Anterior cingulate cortex (tissue), 58 donors: ENCODE data around the gene DHX30.
"Not testable (repeated sequence)": the region's sequence is repeated elsewhere in the genome, so short reads cannot be mapped to it uniquely, and the experiment has no call there.

Experiments used
- DNase-seq, 58 donors: peaks; one replicate each; lab custom pipeline; 2025; lab: John Stamatoyannopoulos, UW

Gene DHX30

DNA sequence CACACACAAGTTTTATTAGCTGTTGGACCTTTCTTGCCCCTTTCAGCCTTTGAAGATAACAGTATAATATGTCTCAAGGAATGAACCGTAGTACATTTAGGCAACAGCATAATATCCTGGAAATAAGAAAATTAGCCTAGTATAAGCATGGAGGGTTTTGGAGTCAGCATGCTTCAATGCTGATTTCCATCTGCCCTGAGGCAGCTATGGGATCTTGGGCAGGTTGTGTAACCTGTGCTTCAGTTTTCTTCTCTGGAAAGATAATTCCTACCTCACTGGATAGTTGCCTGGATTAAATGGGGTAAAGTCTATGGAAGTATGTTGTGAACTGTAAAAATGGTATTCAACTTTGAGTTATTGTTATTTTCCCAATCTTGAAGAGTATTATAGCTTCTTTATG lies 1.6 kb downstream of the DHX30 start:
- DNase-seq, result no peak

DNA sequence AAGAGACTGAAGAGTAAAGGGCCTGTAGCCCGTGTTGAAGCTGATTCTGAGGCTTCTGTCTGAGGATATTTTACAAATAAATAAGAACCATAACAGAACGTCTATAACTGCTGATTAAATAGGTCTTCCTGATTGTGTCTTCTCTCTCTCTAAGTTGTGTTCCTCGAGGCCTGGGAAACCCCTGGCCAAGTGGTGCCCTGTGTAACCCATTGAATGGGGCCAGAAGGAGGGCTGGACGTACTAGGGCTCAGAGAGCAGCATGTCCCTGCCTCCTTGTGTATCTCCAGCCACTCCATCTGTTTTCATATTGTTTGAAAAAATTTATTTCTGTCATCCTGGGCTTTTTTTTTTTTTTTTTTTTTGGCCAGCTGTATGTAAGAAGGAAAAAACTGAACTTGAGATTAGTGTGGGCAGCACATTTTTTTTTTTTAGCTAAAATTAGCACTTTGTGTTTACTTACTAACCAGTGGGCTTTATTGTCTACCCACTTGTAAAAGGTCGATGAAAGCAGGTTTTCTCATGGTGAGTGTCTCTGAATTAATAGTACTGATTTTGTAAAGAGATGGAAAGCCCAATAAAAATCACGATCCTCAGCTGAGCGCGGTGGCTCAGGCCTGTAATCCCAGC lies 10.7 kb downstream of the DHX30 start:
- peak in 1 of 58 donors; percentile 5 for DNase-seq

DNA sequence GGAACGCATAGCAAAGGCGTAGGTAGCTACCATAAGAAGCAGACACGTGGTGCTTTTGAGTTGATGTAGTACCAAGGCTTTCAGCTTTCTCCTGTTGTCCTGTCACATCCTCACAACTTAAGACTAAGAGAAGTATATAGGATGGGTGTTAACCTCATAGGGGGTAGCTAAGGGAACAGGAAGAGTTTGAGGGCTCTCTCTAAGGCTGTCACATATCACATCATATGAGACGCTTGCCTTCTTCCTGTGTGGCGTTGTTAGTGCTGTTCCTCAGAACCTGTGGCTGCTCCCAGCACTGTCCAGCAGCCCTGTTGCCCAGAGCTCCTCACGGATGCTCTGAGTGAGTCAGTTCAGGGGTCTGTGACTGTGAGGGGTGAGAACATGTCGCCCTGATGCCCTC lies 14.7 kb downstream of the DHX30 start:
- DNase-seq, result no peak

DNA sequence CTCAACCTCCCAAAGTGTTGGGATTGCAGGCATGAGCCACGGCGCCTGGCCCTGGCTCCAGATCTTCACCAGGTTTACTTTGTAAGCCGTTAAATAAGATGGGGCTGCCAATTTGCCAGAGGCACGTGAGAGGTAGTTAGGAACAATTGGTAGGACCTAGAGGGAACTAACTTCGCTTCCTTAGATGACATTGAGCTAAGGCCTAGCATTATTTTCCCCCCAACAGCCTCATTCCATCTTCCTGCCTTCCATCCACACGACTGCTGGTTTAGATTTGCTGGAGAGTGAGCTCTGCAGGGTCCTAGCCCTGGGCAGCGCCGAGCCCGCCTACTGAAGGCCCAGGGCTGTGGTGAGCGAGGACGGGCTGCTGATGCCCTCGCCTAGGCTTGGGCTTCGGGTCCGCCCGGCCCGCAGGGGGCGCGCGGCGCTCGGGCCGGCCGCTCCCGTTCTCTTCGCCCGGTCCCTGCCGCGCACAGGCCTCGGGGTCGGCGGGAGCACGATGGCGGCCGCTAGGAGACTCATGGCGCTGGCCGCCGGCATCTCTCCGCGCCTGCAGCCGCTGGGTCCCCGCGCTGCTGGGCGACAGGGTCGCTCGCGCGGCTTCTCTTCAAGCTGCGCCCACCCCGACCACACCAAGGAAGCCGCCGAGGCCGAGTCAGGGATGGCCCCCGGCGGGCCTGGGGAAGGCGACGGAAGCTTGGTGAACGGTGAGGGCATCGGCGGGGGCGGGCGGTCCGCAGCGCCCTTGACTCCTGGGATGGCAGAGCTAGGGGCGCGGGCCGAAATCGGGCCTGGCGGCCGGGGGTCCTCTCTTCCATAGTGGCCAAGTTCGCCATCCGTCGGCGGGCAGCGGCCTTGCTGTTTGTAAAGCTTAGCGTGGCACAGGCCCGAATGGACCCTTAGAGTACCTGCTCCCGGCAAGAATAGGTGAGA lies 21.9 kb downstream of the DHX30 start:
- DNase-seq, result peak in 56 of 58 donors; percentile 10 to 83 (median 63)

DNA sequence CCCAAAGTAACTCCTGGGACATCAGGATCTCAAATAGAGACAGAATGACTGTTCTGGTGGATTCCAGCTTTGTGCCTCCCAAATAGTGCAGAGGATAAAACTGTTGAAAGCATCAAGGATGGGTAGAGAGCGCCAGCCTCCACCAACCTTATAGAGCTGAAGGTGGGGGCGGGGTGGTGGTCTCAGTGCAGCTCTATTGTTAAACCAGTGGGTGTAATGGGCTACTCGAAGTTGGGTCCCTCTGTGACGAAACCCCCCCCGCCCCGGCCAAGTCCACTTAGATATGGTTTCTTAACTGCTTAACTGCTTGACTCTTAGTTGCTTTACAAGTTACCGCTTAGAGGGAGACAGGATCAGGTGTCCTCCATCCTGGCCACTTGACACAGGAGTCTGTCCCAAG lies 22.7 kb downstream of the DHX30 start:
- no peak for DNase-seq

DNA sequence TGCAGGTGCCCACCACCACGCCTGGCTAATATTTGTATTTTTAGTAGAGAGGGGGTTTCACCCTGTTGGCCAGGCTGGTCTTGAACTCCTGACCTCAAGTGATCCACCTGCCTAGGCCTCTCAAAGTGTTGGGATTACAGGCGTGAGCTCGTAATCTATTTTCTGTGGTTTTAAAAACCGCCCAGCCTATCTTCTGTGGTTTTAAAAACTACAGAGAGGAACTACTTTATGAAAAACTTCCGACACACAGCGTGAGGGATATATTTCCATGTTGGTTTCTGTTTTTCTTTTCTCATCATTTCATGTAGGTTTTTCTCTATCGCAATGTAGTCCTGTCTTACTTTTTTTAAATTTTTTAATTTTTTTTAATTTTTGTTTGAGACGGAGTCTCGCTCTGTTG lies 26.5 kb downstream of the DHX30 start:
- DNase-seq, result not testable (repeated sequence)

DNA sequence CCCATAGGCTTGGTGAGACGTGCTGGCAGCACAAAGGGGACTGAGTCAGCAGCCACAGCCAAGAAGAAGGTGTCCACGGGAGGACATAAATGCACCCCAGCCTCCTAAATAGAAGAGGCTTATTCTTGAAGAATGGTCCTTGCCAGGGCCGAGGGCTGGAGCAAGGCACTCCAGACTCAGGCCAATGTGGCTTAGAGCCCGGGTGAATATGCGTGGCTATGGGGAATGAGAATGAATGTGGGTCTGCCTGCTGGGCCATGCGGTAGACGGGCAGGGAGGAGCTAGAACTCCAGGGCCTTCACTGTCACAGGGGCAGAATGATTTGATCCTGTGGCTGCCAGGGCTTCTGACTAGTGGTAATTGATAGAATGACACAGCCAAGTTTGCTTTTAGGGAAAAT lies 34.0 kb downstream of the DHX30 start:
- peak in 36 of 58 donors; percentile 10 to 84 (median 39) for DNase-seq

DNA sequence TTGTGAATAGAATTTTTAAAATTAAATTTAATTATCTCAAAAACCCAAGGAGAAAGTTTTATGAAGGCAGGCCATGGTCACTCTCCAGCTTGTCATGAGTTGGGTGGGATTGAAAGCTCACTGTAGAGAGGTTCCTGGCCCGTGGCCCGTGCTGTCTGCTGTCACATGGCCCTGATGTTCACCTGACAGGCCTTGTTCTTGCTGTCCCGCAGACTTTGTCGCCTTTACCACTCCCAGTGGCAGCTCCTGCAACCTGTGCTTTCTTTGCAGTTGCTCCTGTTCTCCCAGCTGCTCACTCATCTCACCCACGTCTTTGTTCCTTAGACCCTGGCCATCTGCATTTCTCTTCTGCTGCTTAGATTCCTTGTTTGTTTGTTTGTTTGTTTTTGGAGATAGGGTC lies 35.6 kb downstream of the DHX30 start:
- DNase-seq, result no peak

DNA sequence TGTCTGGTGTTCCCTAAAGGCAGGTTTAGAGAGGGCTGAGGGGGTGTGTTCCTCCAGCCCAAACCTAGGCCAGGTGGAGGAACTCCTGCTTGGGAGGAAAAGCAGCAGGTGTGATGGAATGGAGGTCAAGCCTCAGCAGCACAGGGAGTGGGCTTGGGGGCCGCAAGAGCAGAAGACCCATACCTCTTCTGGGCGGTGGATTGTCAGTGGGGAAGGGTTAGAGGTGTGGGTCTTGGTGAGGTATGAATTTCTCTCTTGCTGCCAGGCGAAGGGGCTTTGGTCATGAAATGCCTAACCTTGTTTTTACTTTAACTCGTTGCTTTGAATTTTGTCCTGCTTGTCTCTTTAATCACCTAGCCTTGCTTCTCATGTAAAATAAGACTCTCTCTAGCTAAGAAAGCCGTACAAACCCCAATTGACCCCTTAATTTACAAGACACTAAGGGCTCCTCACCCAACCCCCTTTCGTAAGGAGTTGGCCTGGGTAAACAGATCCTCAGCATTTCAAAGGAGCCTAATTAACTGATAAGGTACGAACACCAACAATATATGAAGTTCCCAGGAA lies 38.9 kb downstream of the DHX30 start:
- DNase-seq, result no peak

DNA sequence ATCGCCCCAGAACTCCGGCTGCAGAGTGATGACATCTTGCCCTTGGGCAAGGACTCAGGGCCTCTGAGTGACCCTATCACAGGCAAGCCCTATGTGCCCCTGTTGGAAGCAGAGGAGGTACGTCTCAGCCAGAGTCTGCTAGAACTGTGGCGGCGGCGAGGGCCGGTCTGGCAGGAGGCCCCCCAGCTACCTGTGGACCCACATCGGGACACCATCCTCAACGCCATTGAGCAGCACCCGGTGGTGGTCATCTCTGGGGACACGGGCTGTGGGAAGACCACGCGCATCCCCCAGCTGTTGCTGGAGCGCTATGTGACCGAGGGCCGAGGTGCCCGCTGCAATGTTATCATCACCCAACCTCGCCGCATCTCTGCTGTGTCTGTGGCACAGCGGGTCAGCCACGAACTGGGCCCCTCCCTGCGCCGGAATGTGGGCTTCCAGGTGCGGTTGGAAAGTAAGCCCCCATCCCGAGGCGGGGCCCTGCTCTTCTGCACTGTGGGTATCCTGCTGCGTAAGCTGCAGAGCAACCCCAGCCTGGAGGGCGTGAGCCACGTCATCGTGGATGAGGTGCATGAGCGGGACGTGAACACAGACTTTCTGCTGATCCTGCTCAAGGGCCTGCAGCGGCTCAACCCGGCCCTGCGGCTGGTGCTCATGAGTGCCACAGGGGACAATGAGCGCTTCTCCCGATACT lies 43.4 kb downstream of the DHX30 start:
- DNase-seq, result no peak

DNA sequence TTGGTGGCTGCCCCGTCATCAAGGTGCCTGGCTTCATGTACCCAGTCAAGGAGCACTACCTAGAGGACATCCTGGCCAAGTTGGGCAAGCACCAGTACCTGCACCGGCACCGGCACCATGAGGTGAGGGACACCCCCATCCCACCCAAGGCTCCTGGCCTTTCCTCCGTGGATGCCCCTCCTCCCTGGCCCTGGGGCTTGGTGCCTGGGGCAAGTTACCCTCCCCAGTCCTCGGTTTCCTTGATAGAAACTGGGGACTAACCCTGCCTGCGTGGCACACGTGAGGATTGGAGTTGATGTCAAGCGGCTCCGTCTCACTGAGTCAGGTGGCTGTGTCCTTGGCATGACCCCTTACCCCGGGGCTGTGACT lies 43.9 kb downstream of the DHX30 start:
- DNase-seq, result no peak

DNA sequence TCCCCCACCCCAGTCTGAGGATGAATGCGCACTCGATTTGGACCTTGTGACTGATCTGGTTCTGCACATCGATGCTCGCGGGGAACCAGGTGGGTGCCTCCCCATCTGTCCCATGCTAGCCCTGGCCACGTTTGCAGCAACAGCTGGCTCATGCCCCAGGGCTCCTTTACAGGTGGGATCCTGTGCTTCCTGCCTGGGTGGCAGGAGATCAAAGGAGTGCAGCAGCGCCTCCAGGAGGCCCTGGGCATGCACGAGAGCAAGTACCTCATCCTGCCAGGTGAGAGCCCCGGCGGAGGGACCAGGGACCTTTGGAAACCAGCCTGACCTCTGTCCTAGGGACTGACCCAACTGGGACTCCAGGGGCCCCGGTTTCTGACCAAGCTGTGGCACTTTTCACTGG lies 44.3 kb downstream of the DHX30 start:
- DNase-seq, result no peak

DNA sequence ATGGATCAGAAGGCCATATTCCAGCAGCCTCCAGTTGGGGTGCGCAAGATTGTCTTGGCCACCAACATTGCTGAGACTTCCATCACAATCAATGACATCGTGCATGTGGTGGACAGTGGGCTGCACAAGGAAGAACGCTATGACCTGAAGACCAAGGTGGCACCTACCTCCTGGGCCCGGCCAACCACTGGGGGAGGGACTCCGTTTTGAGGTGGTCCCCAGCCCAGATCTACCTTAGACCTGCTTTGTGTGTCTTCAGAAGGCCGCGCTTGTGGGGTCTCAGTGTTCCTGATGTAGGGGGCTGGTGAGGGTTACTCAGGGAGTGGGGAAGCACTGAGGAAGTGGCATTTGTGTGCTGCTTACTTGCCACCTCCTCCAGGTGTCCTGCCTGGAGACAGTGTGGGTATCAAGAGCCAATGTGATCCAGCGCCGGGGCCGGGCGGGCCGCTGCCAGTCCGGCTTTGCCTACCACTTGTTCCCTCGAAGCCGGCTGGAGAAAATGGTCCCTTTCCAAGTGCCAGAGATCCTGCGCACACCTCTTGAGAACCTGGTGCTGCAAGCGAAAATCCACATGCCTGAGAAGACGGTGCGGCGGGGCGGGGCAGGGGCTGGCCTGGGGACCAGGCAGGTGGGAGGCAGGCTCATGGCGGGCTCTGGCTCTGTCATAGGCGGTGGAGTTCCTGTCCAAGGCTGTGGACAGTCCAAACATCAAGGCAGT lies 45.0 kb downstream of the DHX30 start:
- DNase-seq, result no peak

DNA sequence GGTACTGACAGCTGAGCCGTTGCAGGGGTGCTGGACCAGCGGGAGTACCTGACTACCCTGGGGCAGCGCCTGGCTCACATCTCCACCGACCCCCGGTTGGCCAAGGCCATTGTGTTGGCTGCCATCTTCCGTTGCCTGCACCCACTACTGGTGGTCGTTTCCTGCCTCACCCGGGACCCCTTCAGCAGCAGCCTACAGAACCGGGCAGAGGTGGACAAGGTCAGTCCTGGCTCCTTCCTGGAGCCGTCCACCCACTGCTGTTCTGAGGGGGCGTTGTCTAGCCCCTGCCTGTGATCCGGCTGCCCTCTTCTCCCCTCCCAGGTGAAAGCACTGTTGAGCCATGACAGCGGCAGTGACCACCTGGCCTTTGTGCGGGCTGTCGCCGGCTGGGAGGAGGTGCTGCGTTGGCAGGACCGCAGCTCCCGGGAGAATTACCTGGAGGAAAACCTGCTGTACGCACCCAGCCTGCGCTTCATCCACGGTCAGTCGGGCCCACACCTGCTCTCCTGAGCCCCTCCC lies 45.7 kb downstream of the DHX30 start:
- no peak for DNase-seq

DNA sequence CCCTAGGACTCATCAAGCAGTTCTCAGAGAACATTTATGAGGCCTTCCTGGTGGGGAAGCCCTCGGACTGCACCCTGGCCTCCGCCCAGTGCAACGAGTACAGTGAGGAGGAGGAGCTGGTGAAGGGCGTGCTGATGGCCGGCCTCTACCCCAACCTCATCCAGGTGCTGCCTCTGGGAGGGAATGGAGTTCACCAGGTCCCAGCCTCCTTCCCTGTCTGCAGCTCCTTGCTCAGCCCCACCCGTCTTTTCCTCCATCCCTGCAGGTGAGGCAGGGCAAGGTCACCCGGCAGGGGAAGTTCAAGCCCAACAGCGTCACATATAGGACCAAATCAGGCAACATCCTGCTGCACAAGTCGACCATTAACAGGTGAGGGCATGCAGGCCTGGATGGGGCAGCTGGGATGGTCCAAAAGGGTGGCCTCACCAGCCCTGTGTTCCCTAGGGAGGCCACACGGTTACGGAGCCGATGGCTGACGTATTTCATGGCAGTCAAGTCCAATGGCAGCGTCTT lies 46.3 kb downstream of the DHX30 start:
- DNase-seq, result no peak

DNA sequence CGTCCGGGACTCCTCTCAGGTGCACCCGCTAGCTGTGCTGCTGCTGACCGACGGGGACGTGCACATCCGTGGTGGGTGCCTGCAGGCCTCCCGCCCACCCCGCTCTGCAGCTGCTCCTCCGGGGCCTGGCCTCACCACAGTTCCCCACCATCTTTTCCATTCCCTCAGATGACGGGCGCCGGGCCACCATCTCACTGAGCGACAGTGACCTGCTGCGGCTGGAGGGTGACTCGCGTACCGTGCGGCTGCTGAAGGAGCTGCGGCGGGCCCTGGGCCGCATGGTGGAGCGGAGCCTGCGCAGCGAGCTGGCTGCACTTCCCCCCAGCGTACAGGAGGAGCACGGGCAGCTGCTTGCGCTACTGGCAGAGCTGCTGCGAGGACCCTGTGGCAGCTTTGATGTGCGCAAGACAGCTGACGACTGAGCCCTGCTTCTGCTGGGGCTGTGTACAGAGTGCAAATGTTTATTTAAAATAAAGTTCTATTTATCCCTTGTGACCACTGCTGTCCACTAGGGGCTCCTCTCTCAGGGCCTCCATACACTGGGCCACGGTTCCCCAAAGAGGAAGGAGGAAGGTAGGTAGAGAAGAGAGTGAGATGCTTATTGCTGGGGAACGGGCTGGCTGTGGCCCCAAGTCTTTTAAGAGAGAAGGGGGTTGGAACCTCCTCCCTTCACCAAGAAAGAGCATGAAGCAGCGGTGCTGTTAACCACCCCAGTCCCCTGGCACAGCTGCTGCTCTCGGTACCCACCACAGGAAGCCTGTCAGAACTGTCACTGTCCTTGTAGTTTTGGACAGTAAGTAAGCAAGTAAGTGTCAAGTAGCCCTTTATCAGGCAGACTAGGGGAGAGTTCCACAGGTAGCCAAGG lies 47.0 kb downstream of the DHX30 start:
- no peak for DNase-seq

DNA sequence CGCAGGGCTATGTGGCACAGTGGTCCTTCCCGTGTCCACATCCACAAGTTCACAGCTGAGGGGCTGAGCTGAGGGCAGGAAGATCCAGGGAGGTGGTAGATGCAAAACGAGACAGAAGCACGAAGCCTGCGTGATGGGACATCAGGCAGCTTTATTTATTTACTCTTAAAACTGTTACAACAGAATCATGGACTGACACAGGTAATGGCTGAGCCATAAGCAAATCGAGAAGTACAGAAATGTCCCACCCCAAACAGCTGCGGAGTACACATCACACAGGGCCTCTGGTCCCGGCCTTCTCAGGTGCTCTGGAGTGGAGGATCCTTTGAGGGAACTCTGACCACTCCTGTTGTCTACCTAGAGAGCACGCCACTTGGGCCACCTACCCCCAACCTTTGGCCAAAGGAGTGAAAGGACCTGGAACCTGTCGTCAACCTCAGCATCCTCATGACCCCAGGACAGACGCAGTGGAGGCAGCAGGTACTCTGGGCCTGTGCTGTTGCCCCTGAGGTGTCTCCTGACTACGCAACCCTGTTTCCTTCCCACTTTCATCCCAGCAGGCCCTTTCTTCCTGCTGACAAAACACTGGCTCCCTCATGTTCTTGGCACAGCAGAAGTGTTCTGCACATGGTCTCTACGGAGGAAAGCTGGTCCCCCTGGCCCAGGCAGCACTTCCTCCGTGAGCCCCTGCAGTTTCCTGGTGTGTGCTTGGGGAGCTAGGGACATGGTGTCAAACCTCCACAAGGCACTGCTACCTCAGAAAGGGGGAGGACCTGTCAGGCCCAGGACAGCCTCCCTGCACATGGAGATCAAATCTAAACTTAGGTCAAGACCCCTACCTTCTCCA lies 47.8 kb downstream of the DHX30 start:
- peak in 1 of 58 donors; percentile 10 for DNase-seq
